Measurements from ENCODE around the gene GATM. TPM values are rescaled to one million over a fixed set of nuclear protein-coding genes. Genes with fewer than 3 reads are reported as not detected.
"Not testable (repeated sequence)": the region's sequence is repeated elsewhere in the genome, so short reads cannot be mapped to it uniquely, and the experiment has no call there.

Gene GATM
- total RNA-seq, 2 donors from 2014 or later: 36.0 to 38.2 TPM

DNA sequence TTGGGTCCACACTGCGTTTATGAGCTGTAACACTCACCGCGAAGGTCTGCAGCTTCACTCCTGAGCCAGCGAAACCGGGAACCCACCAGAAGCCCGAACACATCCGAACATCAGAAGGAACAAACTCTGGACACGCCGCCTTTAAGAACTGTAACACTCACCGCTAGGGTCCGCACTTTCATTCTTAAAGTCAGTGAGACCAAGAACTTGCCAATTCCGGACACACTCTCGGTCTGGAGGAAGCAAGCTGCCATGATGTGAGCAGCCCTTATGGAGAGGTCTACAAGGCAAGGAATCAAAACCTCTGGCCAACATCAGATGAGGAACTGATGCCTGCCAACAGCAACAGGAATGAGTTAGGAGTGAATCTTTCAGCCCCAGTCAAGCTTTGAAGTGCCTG is 63.4 kb downstream of the GATM start:
- TF ChIP-seq, protein P1, sequence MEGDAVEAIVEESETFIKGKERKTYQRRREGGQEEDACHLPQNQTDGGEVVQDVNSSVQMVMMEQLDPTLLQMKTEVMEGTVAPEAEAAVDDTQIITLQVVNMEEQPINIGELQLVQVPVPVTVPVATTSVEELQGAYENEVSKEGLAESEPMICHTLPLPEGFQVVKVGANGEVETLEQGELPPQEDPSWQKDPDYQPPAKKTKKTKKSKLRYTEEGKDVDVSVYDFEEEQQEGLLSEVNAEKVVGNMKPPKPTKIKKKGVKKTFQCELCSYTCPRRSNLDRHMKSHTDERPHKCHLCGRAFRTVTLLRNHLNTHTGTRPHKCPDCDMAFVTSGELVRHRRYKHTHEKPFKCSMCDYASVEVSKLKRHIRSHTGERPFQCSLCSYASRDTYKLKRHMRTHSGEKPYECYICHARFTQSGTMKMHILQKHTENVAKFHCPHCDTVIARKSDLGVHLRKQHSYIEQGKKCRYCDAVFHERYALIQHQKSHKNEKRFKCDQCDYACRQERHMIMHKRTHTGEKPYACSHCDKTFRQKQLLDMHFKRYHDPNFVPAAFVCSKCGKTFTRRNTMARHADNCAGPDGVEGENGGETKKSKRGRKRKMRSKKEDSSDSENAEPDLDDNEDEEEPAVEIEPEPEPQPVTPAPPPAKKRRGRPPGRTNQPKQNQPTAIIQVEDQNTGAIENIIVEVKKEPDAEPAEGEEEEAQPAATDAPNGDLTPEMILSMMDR (IDR thresholded peaks at IDR 0.05): peak in 1 of 2 donors; percentile 34
- no peaks in the 10 kb centered on the region for H3K36me3 ChIP-seq
- H3K4me1 ChIP-seq: no peaks in the 10 kb centered on the region
- no peaks in the 10 kb centered on the region for H3K9me3 ChIP-seq
- H3K27me3 ChIP-seq: no peaks in the 10 kb centered on the region
- H3K27ac ChIP-seq: no peak overlapping the region
- DNase-seq (ENCODE audit: low spot score): no peak
- no peak overlapping the region for H3K4me3 ChIP-seq

DNA sequence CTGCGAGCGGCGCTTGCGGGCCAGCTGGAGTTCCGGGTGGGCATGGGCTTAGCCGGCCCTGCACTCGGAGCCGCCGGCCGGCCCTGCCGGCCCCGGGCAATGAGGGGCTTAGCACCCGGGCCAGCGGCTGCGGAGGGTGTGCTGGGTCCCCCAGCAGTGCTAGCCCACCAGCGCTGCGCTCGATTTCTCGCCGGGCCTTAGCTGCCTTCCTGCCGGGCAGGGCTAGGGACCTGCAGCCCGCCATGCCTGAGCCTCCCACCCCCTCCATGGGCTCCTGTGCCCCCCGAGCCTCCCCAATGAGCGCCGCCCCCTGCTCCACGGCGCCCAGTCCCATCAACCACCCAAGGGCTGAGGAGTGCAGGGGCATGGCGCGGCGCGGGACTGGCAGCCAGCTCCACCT is 64.2 kb downstream of the GATM start:
- DNase-seq (ENCODE audit: low spot score); H3K36me3 ChIP-seq; H3K4me3 ChIP-seq; H3K27ac ChIP-seq; H3K4me1 ChIP-seq; H3K27me3 ChIP-seq; H3K9me3 ChIP-seq: not testable (repeated sequence)

Other genes with a start within 250 kb of the GATM start
- gene DUOXA1, start 248.7 kb downstream of the GATM start, total RNA-seq: 1 to 10 TPM in 1 of 2 donors, under 1 TPM in 1; 0.41 to 2.7 TPM
- gene DUOX1, start 248.6 kb downstream of the GATM start, total RNA-seq: 1 to 10 TPM; 1.1 to 3.6 TPM
- 10 to 100 TPM in 1 of 2 donors, 1 to 10 TPM in 1; 4.7 to 12.0 TPM for gene SHF, start 190.6 kb downstream of the GATM start, total RNA-seq
- not detected for gene SLC28A2, start 126.3 kb downstream of the GATM start, total RNA-seq
- gene SLC30A4, start 144.2 kb upstream of the GATM start, total RNA-seq: 1 to 10 TPM; 4.1 to 4.9 TPM
- gene BLOC1S6, start 208.8 kb upstream of the GATM start, total RNA-seq: 10 to 100 TPM; 37.7 to 46.6 TPM